ENCODE results near the gene RBM24. TPM values are rescaled to one million over a fixed set of nuclear protein-coding genes. Genes with fewer than 3 reads are reported as not detected.

The RBM24 gene
- total and polyA plus RNA-seq, 2 donors (not counting 3 experiments of a cell fraction or from before 2014, with no cell fraction given) = 6.6 to 6.7 TPM

DNA sequence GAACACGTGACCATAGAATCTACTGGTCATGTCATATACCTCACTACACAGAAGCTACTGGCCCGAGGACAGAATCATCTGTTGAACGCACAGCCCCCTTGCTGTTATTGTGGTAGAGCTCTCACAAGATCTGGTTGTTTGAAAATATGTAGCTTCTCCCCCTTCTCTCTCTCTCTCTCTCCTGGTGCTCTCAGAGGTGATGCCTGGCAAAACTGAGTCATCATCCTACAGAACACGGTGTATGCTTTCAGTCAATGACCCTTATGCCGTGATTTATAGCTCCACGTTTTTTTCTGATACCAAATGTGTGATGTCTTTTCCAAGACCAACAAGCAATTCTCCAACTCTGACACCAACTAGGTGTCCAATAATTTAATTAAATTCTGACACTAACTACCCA, 13.0 kb upstream of the RBM24 start:
- no peak overlapping the region for H3K4me2 ChIP-seq (ENCODE audit: insufficient read depth, low read length)
- ChIA-PET CTCF (no interaction called here), POLR2A (no interaction called here)
- no TSS peak for BruUV-seq (replicated peaks)
- TF ChIP-seq EZH2 (IDR thresholded peaks at IDR 0.05; ENCODE audit: borderline replicate concordance, low read depth, low read length, severe bottlenecking) (no peak), GATA2 (IDR thresholded peaks at IDR 0.05; ENCODE audit: insufficient read depth, insufficient read length, low read depth, low read length) (no peak), MYC (IDR thresholded peaks at IDR 0.05; ENCODE audit: low read depth, low read length) (no peak), POLR2A (IDR thresholded peaks at IDR 0.05; ENCODE audit: low read depth, low read length) (no peak), JUN (IDR thresholded peaks at IDR 0.05; ENCODE audit: borderline replicate concordance, insufficient read depth, insufficient read length, low read depth) (no peak), FOS (IDR thresholded peaks at IDR 0.05; ENCODE audit: borderline replicate concordance, insufficient read depth, low read length) (no peak), POLR2AphosphoS5 (IDR thresholded peaks at IDR 0.05; ENCODE audit: insufficient read depth, low read depth, low read length) (no peak)
- TF ChIP-seq, protein P1, sequence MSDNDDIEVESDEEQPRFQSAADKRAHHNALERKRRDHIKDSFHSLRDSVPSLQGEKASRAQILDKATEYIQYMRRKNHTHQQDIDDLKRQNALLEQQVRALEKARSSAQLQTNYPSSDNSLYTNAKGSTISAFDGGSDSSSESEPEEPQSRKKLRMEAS (IDR thresholded peaks at IDR 0.05; ENCODE audit: insufficient read depth, insufficient read length) = no peak
- TF ChIP-seq, protein P2, sequence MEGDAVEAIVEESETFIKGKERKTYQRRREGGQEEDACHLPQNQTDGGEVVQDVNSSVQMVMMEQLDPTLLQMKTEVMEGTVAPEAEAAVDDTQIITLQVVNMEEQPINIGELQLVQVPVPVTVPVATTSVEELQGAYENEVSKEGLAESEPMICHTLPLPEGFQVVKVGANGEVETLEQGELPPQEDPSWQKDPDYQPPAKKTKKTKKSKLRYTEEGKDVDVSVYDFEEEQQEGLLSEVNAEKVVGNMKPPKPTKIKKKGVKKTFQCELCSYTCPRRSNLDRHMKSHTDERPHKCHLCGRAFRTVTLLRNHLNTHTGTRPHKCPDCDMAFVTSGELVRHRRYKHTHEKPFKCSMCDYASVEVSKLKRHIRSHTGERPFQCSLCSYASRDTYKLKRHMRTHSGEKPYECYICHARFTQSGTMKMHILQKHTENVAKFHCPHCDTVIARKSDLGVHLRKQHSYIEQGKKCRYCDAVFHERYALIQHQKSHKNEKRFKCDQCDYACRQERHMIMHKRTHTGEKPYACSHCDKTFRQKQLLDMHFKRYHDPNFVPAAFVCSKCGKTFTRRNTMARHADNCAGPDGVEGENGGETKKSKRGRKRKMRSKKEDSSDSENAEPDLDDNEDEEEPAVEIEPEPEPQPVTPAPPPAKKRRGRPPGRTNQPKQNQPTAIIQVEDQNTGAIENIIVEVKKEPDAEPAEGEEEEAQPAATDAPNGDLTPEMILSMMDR (IDR thresholded peaks at IDR 0.05; ENCODE audit: extremely low read depth in 1 of 2, insufficient read depth in 1 of 2, low read depth in 1 of 2, low read length in 2 of 2) = no peak
- H3K9ac ChIP-seq (replicated peaks; ENCODE audit: extremely low read depth, insufficient read depth, low read length) = no peak overlapping the region
- H4K20me1 ChIP-seq (replicated peaks; ENCODE audit: control insufficient read depth, extremely low read depth, insufficient read depth, low read length) = no peaks in the 10 kb centered on the region
- intact Hi-C loops (cut with micrococcal nuclease) = no loop called here
- H3K9me3 ChIP-seq (replicated peaks; ENCODE audit: control insufficient read depth, insufficient read depth, low read length) = no peaks in the 10 kb centered on the region
- DNase-seq (ENCODE audit: low read depth, low spot score) (no peak), FAIRE-seq (no peak)
- dilution Hi-C loops (cut with MboI; ENCODE audit: extremely low pct_ligation_motif_present, low sequenced_read_pairs) = no loop called here
- no peaks in the 10 kb centered on the region for H3K9me1 ChIP-seq (replicated peaks; ENCODE audit: control insufficient read depth, extremely low read depth, insufficient read depth, low read length)
- H3K27ac ChIP-seq (ENCODE audit: insufficient read depth, low read depth, low read length) = no peak overlapping the region
- H3K4me1 ChIP-seq (ENCODE audit: control insufficient read depth, extremely low read depth, insufficient read depth, low read length) = no peaks in the 10 kb centered on the region
- H3K36me3 ChIP-seq (ENCODE audit: control insufficient read depth in 2 of 2, extremely low read depth in 1 of 2, insufficient read depth in 2 of 2, low read length in 2 of 2) = no peaks in the 10 kb centered on the region
- peaks cover 0 to 8% of the 10 kb centered on the region in 2 experiments for H3K27me3 ChIP-seq (ENCODE audit: control insufficient read depth in 2 of 2, insufficient read depth in 2 of 2, low read length in 2 of 2)
- no peaks in the 10 kb centered on the region for H3K79me2 ChIP-seq (ENCODE audit: control insufficient read depth, insufficient read depth, low read length)
- no peak overlapping the region for H2AFZ ChIP-seq (ENCODE audit: low read depth, low read length)
- no peak overlapping the region for H3K4me3 ChIP-seq (replicated peaks in 1 of 3; ENCODE audit: insufficient read depth in 1 of 3, low read depth in 1 of 3, low read length in 3 of 3)

All from endothelial cell of umbilical vein (primary cell).